ENCODE results near the gene PSD. TPM values are rescaled to one million over a fixed set of nuclear protein-coding genes. Genes with fewer than 3 reads are reported as not detected.

The PSD gene
- total RNA-seq, 1 donor from 2014 or later: 2.4 TPM

DNA sequence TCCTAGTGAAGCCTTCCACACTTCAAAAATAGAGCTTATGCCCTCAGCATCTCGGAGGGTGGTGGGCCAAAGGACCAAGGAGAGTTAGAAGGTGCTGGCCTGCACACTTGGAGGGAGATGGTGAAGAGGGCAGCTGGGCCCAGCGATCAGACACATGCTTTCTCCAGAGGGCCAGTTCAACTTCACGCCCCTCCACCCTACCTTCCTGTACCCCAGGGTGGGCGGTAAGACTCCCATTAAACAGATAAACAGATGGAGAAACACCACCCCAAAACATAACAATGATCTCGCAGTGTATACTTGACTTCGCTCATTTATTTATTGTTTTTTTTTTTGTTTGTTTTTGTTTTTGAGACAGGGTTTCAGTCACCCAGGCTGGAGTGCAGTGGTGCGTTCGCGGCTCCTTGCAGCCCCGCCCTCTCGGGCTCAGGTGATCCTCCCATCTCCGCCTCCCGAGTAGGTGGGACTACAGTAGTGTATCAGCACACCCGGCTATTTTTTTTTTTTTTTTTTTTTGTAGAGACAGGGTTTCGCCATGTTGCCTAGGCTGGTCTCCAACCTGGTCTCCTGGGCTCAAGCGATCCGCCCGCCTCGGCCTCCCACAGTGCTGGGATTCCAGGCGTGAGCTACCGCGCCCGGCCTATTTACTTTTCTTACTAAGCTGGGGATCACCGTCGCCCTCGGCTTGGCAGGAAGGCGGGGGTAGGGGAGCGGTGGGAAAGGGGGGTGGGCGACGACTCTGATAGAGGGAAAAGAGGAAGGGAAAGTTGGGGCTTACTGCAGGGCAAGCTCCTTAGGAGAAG is 30.9 kb upstream of the PSD start:
- intact Hi-C loops (cut with micrococcal nuclease): loop anchor here (1.0 to 5.0 kb wide), 10 partner anchors 12 to 617 kb away; partner anchors contain the start of genes ACTR1A, CUEDC2, GBF1 and NFKB2

DNA sequence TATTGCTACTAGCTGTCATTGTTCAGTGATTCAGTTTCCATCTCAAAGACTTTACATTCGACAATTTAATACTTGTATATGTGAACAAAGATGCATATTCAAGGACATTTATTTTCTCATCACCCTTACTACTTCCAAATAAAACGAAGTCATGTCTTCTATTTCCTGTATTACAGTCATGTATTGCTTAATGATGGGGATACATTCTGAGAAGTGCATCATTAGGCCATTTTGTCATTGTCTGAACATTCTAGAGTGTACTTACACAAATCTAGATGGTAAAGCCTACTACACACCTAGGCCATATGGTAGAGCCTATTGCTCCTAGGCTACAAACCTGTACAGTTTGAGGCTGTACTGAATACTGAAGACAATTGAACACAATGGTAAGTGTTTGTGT is 26.3 kb upstream of the PSD start:
- intact Hi-C loops (cut with micrococcal nuclease): loop anchor here (5.0 kb wide), 1 partner anchor 613 kb away; no protein-coding TSS in a partner anchor

DNA sequence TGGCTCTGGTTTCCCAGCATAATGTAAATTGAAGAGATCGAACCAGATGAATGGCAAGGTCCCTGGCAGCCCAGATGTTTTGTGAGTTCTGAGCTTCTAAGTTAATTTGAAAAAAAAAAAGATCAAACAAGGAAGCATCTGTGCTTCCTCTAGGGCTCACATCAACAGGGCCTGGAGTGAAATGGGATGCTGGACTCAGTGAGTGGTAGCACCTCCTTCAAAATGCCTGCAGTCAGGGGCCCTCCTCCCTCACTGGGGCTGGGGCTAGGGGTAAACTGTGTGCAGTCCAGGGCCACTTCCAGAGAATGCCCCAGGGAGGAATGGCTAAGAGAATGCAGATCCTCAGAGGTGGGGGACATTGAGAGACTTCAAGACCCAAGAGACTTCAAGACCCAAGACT is 19.8 kb upstream of the PSD start:
- intact Hi-C loops (cut with micrococcal nuclease): loop anchor here (10.0 kb wide), 1 partner anchor 206 kb away; the partner anchor contains the start of gene TRIM8

DNA sequence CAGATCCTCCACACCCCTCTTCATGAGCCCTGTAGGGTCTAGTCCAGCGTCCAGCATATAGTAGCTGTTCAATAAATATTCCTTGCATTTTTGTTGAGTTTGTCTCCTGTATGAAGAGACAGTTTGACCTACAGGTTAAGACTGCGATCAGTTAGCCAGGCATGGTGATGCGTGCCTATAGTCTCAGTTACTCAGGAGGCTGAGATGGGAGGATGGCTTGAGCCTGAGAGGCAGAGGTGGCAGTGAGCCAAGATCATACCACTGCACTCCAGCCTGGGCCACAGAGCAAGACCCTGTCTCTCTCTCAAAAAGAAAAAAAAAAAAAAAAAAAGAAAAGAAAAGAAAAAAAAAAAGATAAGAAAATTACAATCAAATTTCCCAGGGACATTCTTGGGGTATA is 18.9 kb upstream of the PSD start:
- intact Hi-C loops (cut with micrococcal nuclease): loop anchor here (10.0 kb wide), 1 partner anchor 207 kb away; the partner anchor contains the start of gene TRIM8

DNA sequence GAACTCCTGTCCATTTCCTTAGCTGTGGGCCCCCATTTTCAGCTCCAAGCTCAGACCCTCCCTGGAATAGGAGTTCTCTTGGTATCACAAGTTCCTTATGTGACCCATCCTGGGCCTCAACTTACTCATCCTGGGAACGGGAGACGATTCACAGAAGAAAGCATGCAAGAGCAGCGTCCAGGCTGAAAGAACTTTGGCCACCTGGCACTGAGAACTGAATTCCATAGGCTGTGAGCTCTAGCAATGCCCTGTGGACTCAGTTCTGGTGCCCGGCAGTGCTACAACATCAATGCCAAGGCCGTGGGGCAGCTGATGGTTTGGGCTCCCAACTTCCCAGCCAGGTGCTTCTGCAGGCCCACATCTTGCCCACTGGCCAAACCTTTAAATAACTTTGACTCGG is 17.7 kb upstream of the PSD start:
- intact Hi-C loops (cut with micrococcal nuclease): loop anchor here (10.0 kb wide), 1 partner anchor 208 kb away; the partner anchor contains the start of gene TRIM8

DNA sequence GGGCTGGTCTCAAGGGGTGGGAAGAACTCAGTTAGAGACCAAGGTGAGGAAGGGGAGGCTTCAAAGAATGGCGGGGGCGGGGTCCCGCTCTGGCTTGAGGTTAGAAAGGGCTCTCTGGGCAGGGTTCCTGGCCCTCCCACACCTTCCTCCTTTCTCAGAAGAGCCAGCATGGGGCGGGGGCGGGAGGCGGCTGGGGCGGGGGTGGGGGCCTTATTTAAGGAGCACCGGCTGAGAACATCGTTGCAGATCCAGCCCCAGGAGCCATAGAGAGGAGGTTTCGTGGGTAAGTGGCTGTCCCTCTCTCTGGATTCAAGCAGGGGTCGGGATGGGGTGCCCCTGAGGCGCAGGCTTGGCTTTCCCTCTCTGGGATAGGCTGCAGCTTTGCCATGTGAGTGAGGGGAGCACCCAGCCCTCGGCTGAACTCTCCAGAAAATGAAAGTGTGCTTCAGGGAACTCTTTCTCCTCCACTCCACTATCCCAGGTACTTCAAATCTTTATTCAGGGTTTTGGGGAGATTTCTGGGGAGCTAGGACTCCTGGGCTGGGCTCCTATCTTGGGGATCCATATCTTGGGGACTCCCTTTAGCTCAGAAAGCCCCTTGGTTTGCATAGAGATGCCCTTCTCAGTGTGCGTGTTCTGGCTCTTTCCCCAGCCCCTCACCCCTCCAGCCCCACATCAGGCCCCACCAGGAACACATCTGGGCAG is 17.1 kb upstream of the PSD start:
- intact Hi-C loops (cut with micrococcal nuclease): loop anchor here (10.0 kb wide), 1 partner anchor 209 kb away; the partner anchor contains the start of gene TRIM8

DNA sequence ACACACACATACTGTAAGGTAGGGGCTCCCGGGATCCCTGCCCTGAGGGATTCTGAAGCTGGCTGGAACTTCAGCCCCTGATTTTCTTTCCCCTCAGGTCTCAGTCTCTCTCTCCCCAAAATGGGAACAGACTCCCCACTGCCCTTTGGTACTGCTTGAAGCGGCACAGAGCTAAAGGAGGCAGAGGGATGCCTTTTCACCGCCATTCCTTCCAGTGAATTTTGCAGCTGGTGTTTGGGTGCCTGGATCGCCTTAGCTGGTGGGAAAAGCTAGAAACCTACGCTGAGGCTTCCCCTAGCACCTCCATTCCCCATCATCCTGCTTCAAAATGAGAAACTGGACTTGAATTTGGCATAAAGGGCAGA is 16.5 kb upstream of the PSD start:
- intact Hi-C loops (cut with micrococcal nuclease): loop anchor here (10.0 kb wide), 1 partner anchor 210 kb away; the partner anchor contains the start of gene TRIM8

DNA sequence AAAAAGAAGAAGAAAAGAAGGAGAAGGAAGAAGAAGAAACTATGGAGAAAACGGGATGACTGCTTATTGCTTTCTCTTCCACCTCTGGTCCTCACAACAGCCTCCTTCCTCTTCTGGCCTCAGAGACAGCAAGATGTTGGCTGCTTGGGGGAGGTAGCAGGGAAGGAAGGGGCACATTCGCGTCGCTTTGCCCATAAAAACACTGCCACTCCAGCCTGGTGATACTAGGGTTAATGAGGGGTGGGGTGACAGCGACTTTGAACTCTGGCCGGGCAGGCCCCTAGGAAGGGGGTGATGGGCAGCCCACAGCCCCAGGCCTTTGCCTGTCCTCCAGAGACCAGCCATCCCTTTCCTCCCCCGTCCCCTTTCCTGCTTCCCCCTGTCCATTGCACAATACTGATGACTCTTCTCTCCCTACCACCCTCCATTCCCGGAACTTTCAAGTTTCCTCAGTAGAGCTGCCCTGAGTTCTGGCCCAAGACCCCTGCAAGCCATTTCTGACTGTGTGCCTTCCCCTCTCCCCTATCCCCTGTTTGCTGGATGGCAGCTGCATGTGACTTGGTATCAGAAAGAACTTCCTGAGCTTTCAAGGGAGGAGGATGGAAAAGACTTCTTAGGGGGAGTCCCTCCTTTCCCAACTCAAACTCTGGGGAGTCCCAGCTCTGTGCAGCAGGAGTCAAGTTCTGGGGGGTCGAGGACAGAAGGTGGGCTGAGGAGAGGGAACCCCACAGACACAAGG is 16.0 kb upstream of the PSD start:
- intact Hi-C loops (cut with micrococcal nuclease): loop anchor here (5.0 to 10.0 kb wide), 4 partner anchors 210 to 758 kb away; partner anchors contain the start of genes ARL3, NT5C2, SFXN2 and TRIM8

DNA sequence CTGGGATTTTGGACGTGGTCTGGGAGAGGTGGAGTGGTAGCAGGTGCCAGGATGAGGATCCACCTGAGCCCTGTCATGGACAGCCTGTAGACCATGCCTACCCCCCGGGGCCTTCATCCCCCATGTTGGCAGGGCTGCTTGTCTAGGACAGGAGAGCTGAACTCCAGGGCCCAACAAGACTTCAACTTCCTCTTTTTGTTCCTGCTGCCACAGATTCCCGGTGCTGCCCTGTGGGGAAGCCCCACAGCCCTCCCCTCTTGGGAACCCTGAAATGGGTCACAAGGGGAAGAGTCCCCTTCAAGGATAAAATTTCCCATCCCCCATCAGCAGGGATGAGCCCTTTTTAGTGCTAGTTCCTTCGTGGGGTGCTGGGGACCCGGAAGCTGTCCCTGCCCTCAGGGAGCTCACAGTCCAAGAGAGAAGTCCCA is 15.0 kb upstream of the PSD start:
- intact Hi-C loops (cut with micrococcal nuclease): loop anchor here (5.0 to 10.0 kb wide), 4 partner anchors 211 to 759 kb away; partner anchors contain the start of genes ARL3, NT5C2, SFXN2 and TRIM8

DNA sequence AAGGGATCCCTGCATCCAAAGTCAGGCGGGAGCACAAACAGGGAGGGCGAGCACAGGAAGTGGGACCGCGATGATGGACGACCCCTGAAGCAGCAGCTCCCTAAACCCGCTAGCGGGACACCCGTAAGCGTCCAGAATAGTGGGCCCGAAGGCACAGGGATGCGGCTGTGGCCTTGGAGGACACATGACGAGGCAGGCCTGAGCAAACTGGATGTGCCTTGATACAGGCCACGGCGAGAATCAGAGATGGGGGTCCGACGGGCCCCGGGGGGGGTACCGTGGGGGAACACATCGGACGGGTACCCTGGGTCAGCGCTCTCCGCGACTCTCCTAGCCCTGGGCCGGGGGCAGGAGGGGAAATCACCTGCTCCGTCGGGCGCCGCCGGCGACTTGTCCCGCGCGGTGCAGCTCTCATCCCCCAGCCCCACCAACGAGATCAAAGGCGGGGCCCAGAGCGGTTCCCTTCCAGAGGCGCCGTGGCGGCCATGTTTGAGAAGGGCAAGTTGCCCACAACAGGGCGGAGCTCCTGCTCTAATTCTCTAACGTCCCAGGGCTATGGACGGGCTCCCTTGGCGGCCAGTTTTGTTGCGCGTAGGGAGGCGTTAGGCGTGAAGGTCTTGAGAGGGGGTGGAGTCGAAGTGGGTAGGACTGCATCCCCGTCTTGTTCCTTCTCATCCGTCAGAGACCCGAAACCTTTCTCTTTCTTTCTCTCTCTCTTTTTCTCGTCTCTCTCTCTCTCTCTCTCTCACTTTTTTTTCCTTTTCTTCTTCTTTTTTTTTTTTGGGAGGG is 13.8 kb upstream of the PSD start, which contains the start of gene CUEDC2:
Gene CUEDC2 (minus strand): TSS at position 413 of the 789 bp plus-strand sequence. CDS start 7,386 bp downstream, outside the sequence.
- intact Hi-C loops (cut with micrococcal nuclease): loop anchor here (1.0 to 10.0 kb wide), 14 partner anchors 11 to 964 kb away; partner anchors contain the start of genes ACTR1A, ARL3, ATP5MK and GBF1

DNA sequence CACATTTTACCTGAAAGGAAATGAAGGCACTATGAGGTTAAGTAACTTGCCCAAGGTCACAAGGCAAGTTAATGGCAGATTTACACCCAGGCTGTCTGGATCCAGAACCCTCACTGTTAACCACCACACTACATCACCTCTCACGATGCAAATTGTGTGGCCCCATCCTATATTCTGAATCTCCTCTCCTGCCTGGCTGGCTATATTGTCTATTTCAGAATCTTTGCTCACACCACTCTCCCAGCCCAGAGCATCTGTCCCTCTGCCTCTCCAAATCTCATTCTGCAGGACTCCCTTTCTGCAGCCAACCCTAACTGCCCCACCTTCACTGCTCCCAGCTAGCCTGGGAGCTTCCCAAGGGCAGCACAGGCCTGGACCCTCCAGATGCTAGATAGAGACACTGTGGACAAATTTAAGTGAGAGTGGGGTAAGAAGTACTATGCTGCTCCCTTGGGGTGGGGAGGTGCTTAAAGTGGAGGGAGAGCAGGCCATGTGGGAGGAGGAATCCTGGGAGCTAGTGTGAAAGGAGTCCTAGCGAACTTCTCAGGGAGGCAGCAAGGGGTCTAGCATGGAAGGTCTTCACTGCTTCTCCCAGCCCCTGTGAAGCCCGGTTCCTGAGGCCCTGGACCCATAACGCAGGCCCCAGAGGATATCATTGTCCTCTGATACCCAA is 13.0 kb upstream of the PSD start:
- intact Hi-C loops (cut with micrococcal nuclease): loop anchor here (1.0 to 10.0 kb wide), 14 partner anchors 10 to 965 kb away; partner anchors contain the start of genes ACTR1A, ARL3, ATP5MK and GBF1

DNA sequence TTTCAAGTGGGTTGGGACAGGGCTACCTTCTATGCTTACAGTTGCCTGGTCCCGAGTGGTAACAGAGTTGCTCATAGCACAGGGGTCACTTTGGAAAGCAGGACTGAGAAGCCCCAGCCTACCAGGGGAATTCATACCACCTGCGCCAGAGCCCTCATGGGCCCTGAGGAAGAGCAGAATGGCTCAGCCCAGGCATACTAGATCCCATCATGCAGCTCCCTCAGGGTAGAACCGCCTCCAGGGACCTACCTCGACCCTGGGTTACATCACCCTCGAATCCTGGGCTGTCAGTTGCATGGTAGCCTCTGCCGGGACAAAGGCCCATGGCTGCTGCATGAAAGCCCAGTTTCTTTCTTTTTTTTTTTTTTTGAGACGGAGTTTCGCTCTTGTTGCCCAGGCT is 10.9 kb upstream of the PSD start:
- intact Hi-C loops (cut with micrococcal nuclease): loop anchor here (10.0 kb wide), 1 partner anchor 365 kb away; the partner anchor contains the start of gene HPS6

DNA sequence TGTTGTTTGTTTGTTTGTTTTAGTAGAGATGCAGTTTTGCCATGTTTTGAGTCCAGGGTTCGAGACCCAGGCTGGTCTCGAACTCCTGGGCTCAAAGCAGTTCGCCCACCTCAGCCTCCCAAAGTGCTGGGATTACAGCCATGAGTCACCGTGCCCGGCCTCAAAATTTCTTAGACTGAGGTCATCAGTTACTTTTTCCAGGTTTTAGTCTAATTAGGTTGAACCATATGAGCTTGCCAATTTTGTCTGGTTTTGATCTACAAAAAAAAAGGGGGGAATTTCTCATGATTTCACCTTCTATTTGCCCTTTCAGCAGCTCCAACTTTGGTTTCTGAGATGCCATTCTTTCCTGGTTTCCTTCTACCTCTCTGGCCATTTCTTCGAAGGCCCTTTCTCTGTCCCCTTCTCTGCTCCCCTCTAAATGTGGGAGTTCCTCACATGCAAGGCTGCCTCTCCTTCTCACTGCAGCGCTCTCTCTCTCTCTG is 8.3 kb upstream of the PSD start:
- intact Hi-C loops (cut with micrococcal nuclease): loop anchor here (10.0 kb wide), 1 partner anchor 362 kb away; the partner anchor contains the start of gene HPS6

DNA sequence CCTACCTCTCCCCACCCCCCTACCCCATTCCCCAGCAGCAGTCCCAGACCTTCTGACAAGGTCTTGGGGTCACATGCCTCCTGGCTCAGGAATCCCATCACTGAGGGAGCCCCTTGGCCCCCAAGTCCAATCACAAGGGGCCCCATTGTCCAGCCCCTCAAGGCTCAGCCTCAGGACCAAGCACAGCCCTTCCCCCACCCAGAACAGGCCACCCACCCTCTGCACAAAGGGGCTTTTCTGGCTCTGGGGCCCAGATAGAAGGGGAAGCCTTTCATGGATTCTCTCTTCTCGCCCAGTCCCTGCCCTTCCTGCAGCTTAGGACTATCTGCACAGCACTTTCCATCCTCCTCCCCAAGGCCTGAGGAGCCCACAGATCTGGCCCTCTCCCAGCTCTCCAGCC is 6.9 kb upstream of the PSD start:
- intact Hi-C loops (cut with micrococcal nuclease): loop anchor here (10.0 kb wide), 1 partner anchor 361 kb away; the partner anchor contains the start of gene HPS6

DNA sequence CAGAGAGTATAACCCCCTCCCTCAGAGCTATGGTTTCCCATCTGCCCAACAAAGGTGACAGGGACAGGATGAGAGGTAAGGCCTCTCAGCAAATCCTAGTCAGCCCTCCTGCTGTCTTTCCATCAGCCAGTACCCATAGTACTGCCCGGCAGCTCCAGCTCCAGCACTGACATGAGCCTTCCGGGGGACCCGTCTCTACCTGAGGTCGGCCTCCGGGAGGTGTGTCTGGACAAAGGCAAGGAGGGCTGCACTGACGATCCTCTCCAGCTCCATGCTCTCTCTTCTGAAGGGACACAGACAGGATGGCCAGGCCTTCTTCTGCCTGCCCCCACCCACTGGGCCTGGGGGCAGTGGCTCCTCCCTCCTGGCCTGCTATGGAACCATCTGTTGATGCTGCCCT is 6.3 kb upstream of the PSD start:
- intact Hi-C loops (cut with micrococcal nuclease): loop anchor here (5.0 to 10.0 kb wide), 2 partner anchors 258 to 360 kb away; partner anchors contain the start of gene HPS6

DNA sequence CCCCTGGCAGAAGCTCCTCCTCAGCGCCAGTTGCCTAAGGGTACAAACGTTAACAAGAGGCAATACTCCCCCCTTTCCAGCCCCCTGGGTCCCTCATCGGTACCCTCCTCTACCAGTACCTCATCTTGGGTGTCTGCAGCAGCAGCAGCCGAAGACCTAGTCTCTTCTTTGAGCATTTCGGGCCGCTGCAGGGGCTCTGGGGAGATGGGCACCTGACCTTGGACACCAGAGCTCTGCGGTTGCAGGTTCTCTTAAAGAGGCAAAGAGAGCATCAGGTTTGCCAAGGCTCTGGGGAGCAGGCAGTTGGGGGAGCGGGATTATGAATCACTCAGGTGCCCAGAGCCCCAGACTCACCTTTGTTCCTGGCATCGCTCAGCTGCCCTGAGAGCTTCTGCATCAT is 5.6 kb upstream of the PSD start:
- intact Hi-C loops (cut with micrococcal nuclease): loop anchor here (5.0 to 10.0 kb wide), 2 partner anchors 257 to 359 kb away; partner anchors contain the start of gene HPS6

DNA sequence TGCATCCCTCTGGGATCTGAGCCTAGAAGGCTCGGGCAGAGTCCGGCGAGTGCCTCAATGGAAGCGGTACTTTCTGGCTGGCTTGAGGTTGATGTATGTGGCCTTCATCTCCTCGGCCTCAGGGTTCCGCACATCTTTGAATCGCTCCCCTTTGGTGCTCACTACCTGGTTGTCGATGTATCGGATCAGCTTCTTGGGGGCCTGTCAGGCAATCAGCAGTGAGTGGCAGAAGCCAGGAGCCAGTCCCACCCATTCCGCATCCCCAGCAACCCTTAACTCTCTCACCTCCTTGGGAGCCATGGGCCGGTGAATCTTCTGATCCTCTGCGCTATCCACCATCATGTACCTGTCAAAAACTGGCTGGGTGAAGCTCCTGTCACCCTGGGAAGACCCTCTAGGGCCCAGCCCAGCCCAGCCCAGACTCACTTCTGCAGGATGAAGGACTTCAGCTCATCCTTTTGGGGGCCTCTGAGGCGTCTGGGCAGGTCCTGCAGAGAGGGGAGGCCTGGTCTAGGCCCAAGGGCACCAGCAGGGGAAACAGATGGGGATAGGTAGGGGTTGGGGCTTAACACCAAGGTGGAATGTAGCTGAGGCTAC is 4.9 kb upstream of the PSD start:
- intact Hi-C loops (cut with micrococcal nuclease): loop anchor here (5.0 to 10.0 kb wide), 2 partner anchors 256 to 359 kb away; partner anchors contain the start of gene HPS6

DNA sequence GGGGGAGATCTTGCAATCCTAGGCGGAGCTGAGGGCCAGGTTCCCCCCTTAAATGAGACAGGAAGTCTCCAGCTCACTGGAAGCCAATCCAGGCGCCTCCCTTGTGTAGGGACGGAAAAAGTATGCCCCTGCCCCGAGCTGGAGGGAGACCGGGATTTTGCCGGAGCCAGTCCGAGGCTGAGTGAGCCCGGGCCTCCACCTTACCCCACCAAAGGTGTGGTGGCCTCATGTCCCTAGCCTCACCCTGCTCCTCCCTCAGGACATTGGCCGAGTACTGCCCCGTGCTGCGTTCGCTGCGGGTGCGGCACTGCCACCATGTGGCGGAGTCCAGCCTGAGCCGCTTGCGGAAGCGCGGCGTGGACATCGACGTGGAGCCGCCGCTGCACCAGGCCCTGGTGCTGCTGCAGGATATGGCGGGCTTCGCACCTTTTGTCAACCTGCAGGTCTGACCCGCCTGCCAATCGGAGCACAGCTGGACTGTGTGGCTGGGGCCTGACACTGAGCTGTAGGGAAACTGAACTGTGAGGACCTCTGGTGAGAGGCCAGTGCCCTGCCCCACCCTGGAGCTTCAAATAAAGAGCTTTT is 4.1 kb upstream of the PSD start:
- intact Hi-C loops (cut with micrococcal nuclease): loop anchor here (1.0 to 10.0 kb wide), 4 partner anchors 57 to 358 kb away; partner anchors contain the start of gene HPS6

Data from T-helper 1 cell treated with Interleukin-12 subunit alpha and Interleukin-12 subunit beta and Interleukin-4 antibody, amounts not matched to agents 30 ng/mL and 1 ng/mL, for 36 hours (primary cell).